ENCODE measurements around the gene BMAL1.

Gene BMAL1

DNA sequence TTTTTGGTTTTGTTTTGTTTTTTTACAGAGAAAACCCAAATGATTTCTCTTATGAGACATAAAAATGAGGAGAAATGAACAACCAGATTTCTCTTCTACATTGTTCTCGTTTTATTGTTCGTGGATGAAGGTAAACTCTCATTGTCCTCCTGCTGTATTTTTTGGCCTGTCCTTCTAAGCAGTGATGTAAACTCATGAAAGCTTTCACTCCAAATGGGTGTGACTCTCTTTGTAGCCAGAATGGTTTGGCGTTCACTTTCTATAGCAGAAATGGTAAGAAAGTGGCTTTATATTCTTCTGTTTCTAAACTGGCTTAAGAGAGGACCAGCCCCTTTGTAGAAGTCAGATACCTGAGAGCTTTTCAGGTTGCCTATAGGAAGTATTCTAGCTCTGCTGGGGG, 15.5 kb upstream of the BMAL1 start:
- DNase-seq, result no peak

GRCh38 chr11:13268791-13269190, 8.8 kb upstream of the BMAL1 start:
- no peak for DNase-seq

DNA sequence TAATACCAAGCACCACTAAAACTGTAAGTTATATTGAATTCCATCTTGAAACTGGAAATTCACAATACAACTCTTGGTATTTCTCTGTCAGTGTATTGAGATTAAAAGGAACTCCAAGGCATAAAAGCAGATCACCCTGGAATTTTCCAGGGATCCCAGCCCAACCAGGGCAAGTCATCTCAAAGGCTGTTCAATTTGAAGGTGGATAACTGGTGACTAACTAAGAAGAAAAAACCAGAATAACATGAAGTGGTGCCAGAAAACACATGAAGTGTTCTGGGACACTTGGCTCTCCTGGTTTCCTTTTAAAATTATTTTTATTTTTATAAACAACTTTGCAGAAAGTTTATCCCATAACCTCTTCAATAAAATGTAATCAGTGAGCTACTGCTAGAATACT, 7.8 kb upstream of the BMAL1 start:
- DNase-seq, result no peak

DNA sequence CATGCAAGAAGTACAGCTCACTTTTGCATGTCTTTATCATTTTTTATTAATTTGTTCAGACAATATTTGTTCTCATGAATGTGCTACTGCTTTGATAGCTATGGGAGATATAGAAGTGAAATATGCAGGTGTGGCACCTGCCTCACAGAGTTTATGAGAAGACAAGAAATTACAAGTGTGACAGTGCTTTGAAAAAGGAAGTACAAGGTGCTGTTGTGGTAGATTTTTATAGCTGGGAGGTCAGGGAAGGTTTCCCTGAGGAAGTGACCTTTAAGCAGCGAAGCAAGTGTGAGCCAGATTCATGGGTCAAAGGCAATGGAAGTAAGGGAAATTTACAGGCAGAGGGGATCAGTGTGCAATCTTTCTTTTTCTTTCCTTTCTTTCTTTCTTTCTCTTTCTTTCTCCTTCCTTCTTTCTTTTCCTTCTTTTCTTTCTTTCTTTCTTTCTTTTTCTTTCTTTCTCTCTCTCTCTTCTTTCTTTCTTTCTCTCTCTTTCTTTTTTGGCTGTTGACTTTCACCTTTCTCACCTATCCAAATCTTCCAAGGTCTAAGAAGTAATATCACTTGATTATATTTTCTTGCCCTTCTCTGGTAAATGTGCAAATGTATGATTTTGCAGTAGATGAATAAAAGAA, 6.4 kb upstream of the BMAL1 start:
- no peak for DNase-seq

GRCh38 chr11:13276454-13276831, 1.1 kb upstream of the BMAL1 start:
- peak; percentile 21 for DNase-seq

DNA sequence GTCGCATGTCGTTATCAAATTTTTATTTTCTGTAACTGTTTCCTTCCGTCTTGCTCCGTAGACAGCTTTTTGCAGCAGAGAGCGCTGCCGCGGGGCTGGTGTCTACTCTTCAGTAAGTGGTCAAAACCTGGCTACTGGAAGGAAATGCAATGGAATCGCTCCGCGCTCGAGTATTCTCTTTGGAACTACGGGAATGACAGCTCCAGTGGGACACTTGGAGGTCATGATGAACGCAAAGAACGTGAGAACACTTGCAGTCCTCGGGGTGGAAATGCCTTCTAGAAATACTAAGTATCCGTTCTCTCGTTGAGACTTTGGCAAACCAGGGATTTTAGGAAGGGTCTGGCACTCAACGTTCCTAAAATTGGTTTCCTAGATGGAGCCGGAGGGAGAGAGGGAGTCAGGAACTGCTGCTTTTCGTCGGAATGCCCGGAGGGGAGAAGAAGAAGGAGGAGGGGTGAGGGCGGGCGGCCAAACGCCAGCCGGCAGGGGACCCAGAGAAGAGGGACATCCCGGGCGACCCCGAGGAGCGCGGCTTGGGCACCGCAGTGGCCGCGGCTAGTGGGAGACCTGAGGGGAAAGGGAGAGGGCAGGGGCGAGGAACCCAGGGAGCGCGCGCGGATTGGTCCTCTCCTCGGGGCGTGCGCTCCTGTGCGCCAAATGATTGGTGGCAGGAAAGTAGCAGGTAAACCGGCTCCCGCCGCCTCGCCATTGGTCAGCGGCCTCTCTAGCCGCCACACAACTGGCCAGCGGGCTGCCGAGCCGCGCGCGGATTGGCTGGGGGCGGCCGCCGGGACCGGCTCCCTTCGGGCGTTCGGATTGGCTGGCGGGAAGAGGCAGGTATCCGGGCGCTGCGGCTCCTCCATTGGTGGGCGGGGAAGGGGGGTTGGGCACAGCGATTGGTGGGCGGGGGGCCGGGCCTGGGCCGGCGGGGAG, 490 bp upstream of the BMAL1 start:
- peak; percentile 97 for DNase-seq

DNA sequence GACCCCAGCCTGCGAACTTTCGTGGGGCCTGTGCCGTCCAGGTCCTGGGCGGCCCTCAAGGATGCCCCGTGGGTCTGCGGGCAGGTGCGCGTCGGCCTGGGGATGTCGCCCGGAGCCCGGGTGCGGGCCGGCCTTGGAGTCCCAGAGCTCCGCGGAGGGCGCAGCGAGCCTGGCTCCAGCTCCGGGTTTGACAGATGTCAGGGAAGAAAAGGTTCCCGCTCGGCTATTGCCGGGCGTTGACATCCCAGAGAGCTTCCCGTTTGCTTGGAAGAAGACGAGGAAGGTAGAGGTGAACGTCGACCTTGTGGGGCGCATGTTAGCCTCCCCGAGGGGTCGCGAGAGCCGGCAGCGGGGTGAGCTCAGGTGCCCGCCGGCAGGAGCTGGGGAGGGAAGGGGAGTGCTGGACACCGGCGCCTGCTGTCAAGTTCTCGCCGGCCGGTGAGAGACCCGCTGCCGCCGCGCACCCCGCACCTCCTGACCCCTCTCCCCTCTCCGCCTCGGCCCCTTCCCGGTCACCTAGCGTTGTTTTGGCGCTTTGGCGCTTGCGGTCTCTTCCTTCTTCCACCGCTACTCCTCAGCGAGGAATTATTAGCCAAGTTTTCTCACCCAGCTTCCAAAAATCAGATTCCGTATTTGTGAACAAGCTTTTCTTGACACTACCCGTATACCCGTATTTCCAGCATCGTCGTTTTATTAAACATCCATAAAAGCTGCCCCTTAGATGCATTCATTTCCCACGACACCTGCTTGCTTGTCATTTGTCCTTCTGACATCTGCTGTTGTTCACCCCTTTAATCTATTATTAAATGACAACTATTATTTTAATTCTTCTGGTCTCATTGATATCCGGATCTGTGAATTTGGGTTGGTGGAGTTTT, 1.3 kb downstream of the BMAL1 start:
- DNase-seq, result peak; percentile 9

GRCh38 chr11:13279487-13279834, 1.9 kb downstream of the BMAL1 start:
- no peak for DNase-seq

DNA sequence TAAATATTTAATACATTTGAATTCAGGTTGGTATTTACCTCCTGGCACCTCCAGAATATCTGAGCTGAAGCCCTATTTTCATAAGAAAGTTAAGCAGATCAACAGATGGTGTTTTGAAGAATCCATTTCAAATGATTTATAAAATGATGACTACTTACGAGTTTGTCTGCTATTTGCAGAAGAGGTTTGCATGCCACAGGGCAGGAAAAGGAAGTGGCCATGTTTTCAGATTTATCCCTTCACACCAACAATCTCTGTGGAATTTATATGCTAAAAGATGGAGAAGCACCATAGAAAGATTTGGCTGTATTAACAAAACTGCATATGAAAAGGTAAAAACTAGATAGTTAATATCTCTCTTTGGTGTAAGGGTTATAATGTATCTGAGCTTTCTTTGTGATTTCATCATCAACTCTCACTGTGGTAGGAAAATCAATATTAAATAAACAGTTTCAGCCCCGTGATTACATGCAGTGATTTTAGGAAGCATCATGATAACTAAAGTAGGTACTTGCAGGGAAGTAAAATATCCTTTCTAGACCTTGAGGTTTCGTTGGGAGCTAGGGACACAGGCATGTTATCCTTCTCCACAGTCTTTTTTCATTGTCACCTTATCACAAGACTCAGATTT, 2.6 kb downstream of the BMAL1 start:
- no peak for DNase-seq

- no peak for DNase-seq
Measured at GRCh38 chr11:13280777-13281176, 3.2 kb downstream of the BMAL1 start.

GRCh38 chr11:13283636-13284035, 6.0 kb downstream of the BMAL1 start:
- no peak for DNase-seq

GRCh38 chr11:13284776-13285588, 7.4 kb downstream of the BMAL1 start:
- DNase-seq, result peak; percentile 39

DNA sequence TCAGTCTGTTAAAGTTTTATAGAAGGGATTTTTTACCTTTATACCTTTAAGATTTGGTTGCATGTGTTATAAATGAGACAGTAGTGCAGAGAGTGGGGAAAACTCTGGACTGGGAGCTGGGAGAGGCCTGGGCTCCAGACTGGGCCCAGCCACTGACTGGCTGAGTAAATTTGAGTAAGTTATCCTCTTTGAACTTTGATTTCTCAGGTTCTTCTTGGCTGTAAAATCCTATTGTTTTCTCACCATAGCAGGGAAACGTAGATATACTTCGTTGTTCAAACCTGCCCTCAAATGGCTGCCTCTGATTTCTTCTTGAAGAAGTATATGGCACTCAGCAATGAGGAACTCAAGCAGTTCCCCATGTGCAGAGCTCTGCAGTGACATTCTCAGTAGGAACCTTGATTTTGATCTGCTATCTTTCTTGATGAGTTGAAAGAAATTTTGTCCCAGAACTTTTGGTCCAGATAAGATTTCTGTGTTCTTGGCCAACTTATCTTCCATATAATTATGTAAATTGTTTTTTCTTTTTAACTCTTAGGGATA, 8.8 kb downstream of the BMAL1 start:
- no peak for DNase-seq

DNA sequence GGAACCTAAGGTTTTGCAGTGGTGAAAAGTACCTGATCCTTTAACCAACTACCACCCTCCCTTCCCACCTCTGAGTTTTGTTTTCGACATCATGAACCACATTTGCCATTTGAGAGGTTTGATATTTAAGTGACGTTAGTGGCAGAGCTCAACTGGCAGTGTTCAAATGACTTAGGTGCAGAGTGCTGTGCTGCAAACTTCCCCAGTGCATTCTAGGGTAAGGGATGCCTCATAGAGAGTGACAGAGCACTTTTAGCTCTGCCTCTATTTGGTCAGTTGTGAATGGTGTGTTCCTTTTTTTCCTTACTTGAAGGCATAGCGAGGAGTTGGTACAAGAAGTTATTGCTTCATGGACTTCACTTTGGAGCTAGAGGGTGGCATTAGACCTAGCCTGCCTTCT, 9.4 kb downstream of the BMAL1 start:
- peak; percentile 59 for DNase-seq

DNA sequence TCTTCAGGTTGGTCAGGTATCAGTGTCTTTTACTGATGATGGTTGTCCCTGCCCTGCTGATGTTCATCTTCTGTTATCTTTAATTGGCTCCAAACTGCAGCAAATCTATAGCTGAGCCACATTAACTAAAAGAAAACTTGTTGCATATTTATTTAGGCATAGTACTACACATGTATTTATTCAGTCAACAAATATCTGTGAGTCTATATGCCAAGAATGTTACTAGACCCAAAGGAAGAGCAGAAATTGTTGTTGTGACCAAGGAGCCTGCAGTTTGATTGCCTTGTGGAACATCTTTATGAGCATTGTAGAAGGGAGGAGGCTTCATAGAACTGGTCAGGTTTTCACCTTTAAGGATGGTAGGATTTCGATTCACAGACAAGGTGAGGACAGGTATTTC, 10.1 kb downstream of the BMAL1 start:
- DNase-seq, result no peak

DNA sequence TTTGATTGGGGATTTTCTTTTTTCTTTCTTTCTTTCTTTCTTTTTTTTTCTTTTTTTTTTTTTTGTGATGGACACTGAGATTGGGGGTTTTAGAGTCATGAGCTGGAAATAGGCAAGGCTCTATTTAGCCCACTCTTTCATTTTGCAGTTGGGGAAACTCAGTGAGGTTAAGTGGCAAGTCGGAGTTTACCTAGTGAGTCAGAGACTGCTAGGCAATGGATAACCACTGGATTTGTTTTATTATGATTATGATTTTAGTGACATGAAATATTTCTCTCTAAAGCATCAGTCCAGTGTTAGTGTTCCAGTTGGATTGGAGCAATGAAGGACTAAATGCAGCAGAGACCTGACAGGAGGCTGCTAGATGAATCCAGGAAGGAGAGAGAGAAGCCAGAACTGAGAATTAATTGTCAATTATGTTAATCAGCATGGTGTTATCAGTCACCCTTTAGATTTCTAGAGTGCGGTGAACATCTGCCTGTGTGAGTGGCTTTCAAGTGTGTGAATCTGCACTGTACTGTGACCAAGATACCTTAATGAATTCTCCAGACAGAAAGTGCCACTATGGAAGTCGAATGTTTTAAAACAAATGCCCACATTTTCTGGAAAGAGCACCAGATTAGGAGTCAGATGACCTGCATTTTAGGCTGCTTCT, 10.9 kb downstream of the BMAL1 start:
- no peak for DNase-seq

DNA sequence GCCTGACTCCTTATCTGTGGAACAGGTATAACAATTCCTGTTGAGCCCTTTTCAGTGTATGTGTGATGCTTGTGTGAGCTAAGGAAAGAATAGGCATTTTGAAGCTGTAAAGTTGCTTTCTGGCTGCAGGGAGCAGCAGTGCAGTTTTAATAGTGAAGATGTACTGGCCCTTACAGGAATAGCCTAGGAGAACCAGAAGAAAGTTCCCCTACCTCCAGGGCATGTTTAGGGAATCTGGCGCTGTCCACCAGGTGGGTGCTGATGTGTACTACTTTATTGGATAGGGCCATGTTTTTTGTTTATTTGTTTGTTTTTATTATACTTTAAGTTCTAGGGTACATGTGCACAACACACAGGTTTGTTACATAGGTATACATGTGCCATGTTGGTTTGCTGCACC, 11.5 kb downstream of the BMAL1 start:
- no peak for DNase-seq

DNA sequence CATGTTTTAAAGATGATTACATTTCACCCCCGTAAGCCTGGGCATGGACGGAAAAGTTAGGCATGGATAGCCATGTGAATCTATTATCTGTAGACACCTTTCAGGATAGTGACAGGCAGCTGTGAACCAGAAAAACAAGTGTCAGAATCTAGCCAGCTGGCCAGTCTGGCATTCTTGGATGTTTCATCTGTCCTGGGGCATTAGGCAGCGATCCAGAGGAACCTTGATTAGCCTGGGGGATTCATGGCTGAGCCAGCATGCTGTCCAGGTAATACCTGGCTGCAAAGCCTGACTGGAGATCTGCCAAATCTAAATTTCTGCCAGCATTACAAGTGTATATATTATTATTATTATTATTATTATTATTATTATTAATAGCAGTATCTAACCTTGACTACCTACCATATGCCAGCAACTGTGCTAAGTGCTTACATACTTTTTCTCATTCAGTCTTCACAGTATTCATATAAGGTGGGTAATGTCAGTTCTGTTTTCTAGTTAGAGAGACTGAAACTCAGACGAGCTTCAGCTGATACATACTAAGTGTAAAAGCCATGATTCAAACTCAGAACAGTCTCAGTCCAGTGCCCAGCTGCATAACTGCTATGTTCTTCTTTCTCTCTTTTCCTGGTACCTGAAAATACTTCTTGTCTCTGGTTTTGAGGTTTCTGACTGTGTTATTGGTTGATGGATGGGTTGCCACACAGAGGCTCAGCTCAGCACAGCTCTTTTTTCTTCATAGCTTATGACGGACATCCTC, 12.8 kb downstream of the BMAL1 start:
- no peak for DNase-seq

GRCh38 chr11:13291361-13291760, 13.8 kb downstream of the BMAL1 start:
- no peak for DNase-seq

GRCh38 chr11:13291800-13292199, 14.2 kb downstream of the BMAL1 start:
- no peak for DNase-seq

DNA sequence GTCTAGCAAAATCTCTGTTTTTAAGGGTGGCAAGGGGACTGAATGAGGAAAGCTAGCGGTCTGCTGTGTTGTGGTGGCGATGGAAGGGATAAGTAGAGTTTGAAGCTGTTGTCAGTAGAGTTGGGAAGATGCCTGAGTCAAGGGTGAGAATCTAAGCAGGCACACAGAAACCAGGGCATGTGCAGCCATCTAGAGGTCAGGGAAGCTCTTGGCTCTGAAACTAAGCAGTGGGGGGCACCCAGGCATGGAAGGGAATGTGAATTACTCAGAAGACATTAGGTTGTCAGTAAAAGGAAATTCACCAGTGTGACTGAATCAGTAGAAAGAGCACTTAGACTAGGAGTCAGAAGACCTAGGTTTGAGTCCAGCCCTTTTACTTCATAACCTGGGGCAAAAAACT, 15.4 kb downstream of the BMAL1 start:
- no peak for DNase-seq

Measured in activated CD4-positive, alpha-beta T cell treated with anti-CD3 and anti-CD28 coated beads for 48 hours (primary cell).